K562 (cell line): ENCODE data around the gene MERTK. TPM values are rescaled to one million over a fixed set of nuclear protein-coding genes. Genes with fewer than 3 reads are reported as not detected.

Experiments used
- BCOR ChIP-seq: fragments of 450-650 bp; IDR thresholded peaks from 2 replicates; pipeline ENCODE4 v1.6.1; 2016
- GABPB1 ChIP-seq: sonication (generic); formaldehyde crosslinking; IDR thresholded peaks from 2 replicates; pipeline ENCODE4 v1.8.0; 2022; ENCODE audit warnings: mild to moderate bottlenecking, missing genetic modification reagents
- HNRNPL ChIP-seq: fragments of 200-400 bp; formaldehyde crosslinking; IDR thresholded peaks from 2 replicates; pipeline ENCODE4 v1.6.1; 2017; ENCODE audit warnings: low read depth, mild to moderate bottlenecking, low read length
- PKNOX1 ChIP-seq: fragments of 450-650 bp; IDR thresholded peaks from 2 replicates; pipeline ENCODE4 v1.6.1; 2016
- SMARCA4 ChIP-seq: fragments of 450-650 bp; IDR thresholded peaks from 2 replicates; pipeline ENCODE4 v1.6.1; 2016
- THAP12 ChIP-seq: fragments of 250-450 bp; sonication (Bioruptor Pico); IDR thresholded peaks from 2 replicates; pipeline ENCODE4 v1.9.0; 2021; ENCODE audit warnings: mild to moderate bottlenecking, inconsistent platforms
- UBTF ChIP-seq, 2 experiments: IDR thresholded peaks; 2 replicates each; pipeline ENCODE4 v1.6.1; 2012; ENCODE audit warnings: improper control_type of control experiment in 2 of 2, low read depth in 2 of 2, low read length in 2 of 2, borderline replicate concordance in 1 of 2
- ZKSCAN1 ChIP-seq: fragments of 150-350 bp; IDR thresholded peaks from 2 replicates; pipeline ENCODE4 v1.6.1; 2016; ENCODE audit warnings: low read depth, low read length
- ZNF23 ChIP-seq: fragments of 250-450 bp; sonication (Bioruptor Pico); IDR thresholded peaks from 2 replicates; pipeline ENCODE4 v1.4.0; 2020; ENCODE audit warnings: mild to moderate bottlenecking
- ZNF395 ChIP-seq: fragments of 200-800 bp; sonication (Bioruptor generic); IDR thresholded peaks from 2 replicates; pipeline ENCODE4 v1.6.1; 2017; ENCODE audit warnings: missing genetic modification characterization, missing compliant biosample characterization
- ZNF41 ChIP-seq: fragments of 250-450 bp; sonication (Bioruptor Pico); conservative IDR thresholded peaks from 2 replicates; pipeline ENCODE4 v1.4.0; 2020; ENCODE audit warnings: mild to moderate bottlenecking
- ZNF639 ChIP-seq, 2 experiments: fragments of 200-800 bp in 1 of 2; sonication (Bioruptor generic) in 1 of 2; sonication (generic) in 1 of 2; formaldehyde crosslinking in 1 of 2; IDR thresholded peaks in 1 of 2; conservative IDR thresholded peaks in 1 of 2; 2 replicates each; pipeline versions ENCODE4 v1.5.0 to v1.6.1; 2016 to 2020; ENCODE audit warnings: missing compliant biosample characterization in 1 of 2, missing genetic modification characterization in 1 of 2, missing genetic modification reagents in 1 of 2
- polyA plus RNA-seq, 8 experiments: library from polyadenylated mRNA; depleted of rRNA in 4 of 8; stranded (reverse) in 5 of 8; unstranded in 3 of 8; fragments of >200 nt; fragmentation: Nextera tagmentation in 2 of 8; fragmentation: Illumina TruSeq in 1 of 8; extraction: Ambion mirVana in 2 of 8; extraction: Trizol in 1 of 8; gene quantifications; 2 replicates each; pipeline versions ENCODE4 v1.2.1 to v1.2.3, GENCODE V29; 2011 to 2014; ENCODE audit warnings: inconsistent platforms in 1 of 8, missing spikeins in 1 of 8
- total RNA-seq, 7 experiments: library from RNA; depleted of rRNA in 6 of 7; stranded (reverse); fragments of >200 nt in 6 of 7; fragmentation: Illumina TruSeq in 2 of 7; extraction: Trizol in 2 of 7; gene quantifications; 2 replicates each; pipeline versions ENCODE4 v1.2.1 to v1.2.3, GENCODE V29; 2011 to 2021; ENCODE audit warnings: low replicate concordance in 1 of 7

MERTK gene
- total and polyA plus RNA-seq, 9 of the 15 experiments (the other 6 are each of a cell fraction or from before 2014, with no cell fraction given), result 0.23 to 1.6 (median 0.74) TPM

- no peak for TF ChIP-seq THAP12 (CRISPR knock-in tag)
- no peak for TF ChIP-seq ZNF41 (CRISPR knock-in tag)
- TF ChIP-seq HNRNPL, result no peak
- TF ChIP-seq SMARCA4, result peak; percentile 82
- no peak for TF ChIP-seq ZNF23 (CRISPR knock-in tag)
- 0 out of 4 replicates have a peak, but pooled peaks of 1 of the 2 experiments have one; percentile 13 for TF ChIP-seq ZNF639 (CRISPR knock-in tag; conservative IDR thresholded peaks at IDR 0.05 in 1 of 2, IDR thresholded peaks at IDR 0.05 in 1 of 2)
- TF ChIP-seq PKNOX1, result peak; percentile 40
- TF ChIP-seq ZKSCAN1, result no peak
- peak; percentile 43; the same call in 1 of the 2 replicates for TF ChIP-seq BCOR
- TF ChIP-seq ZNF395 (CRISPR knock-in tag), result 0 out of 2 replicates have a peak, but pooled peaks have one; percentile 61
- TF ChIP-seq UBTF (IDR thresholded peaks at IDR 0.05; ENCODE audit: borderline replicate concordance in 1 of 2, low read depth in 2 of 2, low read length in 2 of 2), result no peak
- no peak for TF ChIP-seq GABPB1
These were observed 157.6 kb downstream of the MERTK start (continued) for GRCh38 chr2:112055730-112056625.
